Neural cell (in vitro differentiated cells): Measurements from ENCODE around the gene ADCK2.

Experiments used
- CTCF ChIP-seq: fragments of 450-650 bp; IDR thresholded peaks from 2 replicates; pipeline ENCODE4 v1.5.1; 2014; ENCODE audit warnings: antibody characterized with exemption, mild to moderate bottlenecking, moderate library complexity; ENCODE audit not compliant: poor library complexity, severe bottlenecking
- EP300 ChIP-seq: fragments of 450-650 bp; conservative IDR thresholded peaks from 2 replicates; pipeline ENCODE4 v1.6.1; 2014; ENCODE audit warnings: antibody characterized with exemption, mild to moderate bottlenecking, moderate library complexity; ENCODE audit not compliant: poor library complexity, severe bottlenecking
- EZH2 ChIP-seq: fragments of 200-600, 300-800 bp; shearing (Covaris generic), sonication (generic); IDR thresholded peaks from 2 replicates; pipeline ENCODE4 v1.6.1; 2014; ENCODE audit warnings: antibody characterized with exemption, low read length, borderline replicate concordance, mild to moderate bottlenecking; ENCODE audit not compliant: insufficient read depth, poor library complexity, severe bottlenecking
- POLR2AphosphoS5 ChIP-seq: IDR thresholded peaks from 2 replicates; pipeline ENCODE4 v1.6.1; 2012
- RAD21 ChIP-seq: fragments of 450-650 bp; conservative IDR thresholded peaks from 2 replicates; pipeline ENCODE4 v1.6.1; 2014; ENCODE audit warnings: antibody characterized with exemption, mild to moderate bottlenecking, moderate library complexity
- REST ChIP-seq: IDR thresholded peaks from 2 replicates; pipeline ENCODE4 v1.6.1; 2012; ENCODE audit warnings: borderline replicate concordance
- SMC3 ChIP-seq: fragments of 450-650 bp; conservative IDR thresholded peaks from 2 replicates; pipeline ENCODE4 v1.6.1; 2014; ENCODE audit warnings: antibody characterized with exemption, mild to moderate bottlenecking, moderate library complexity; ENCODE audit not compliant: poor library complexity
- TAF1 ChIP-seq: IDR thresholded peaks from 2 replicates; pipeline ENCODE4 v1.6.1; 2012; ENCODE audit warnings: low read depth

GRCh38 chr7:140719721-140720120, 47.0 kb downstream of the ADCK2 start:
- no peak for TF ChIP-seq CTCF
- TF ChIP-seq SMC3: no peak
- no peak for TF ChIP-seq EZH2
- no peak for TF ChIP-seq RAD21
- TF ChIP-seq REST: no peak
- no peak for TF ChIP-seq EP300
- no peak for TF ChIP-seq TAF1
- no peak for TF ChIP-seq POLR2AphosphoS5
